ENCODE data around the gene UGT1A9.

The UGT1A9 gene

GRCh38 chr2:233764761-233765160 is 93.1 kb downstream of the UGT1A9 start:
- no peak for DNase-seq

GRCh38 chr2:233766416-233766815 is 94.7 kb downstream of the UGT1A9 start:
- no peak for DNase-seq

- no peak for DNase-seq
Measured at GRCh38 chr2:233768076-233768475, 96.4 kb downstream of the UGT1A9 start.

- no peak for DNase-seq
Measured at GRCh38 chr2:233769260-233769659, 97.6 kb downstream of the UGT1A9 start.

GRCh38 chr2:233772153-233772552 is 100.5 kb downstream of the UGT1A9 start:
- DNase-seq = no peak

GRCh38 chr2:233772583-233772982 is 100.9 kb downstream of the UGT1A9 start:
- no peak for DNase-seq

GRCh38 chr2:233773854-233774253 is 102.2 kb downstream of the UGT1A9 start:
- no peak for DNase-seq

GRCh38 chr2:233775414-233775813 is 103.7 kb downstream of the UGT1A9 start:
- DNase-seq = no peak

GRCh38 chr2:233778030-233778429 is 106.3 kb downstream of the UGT1A9 start, which contains the start of gene MROH2A:
Gene MROH2A (plus strand): TSS chr2:233778330. CDS start chr2:233779359, 1,029 bp downstream.
- DNase-seq = no peak

- no peak for DNase-seq
Measured at GRCh38 chr2:233779722-233780121, 108.0 kb downstream of the UGT1A9 start.

- no peak for DNase-seq
Measured at GRCh38 chr2:233780771-233781170, 109.1 kb downstream of the UGT1A9 start.

GRCh38 chr2:233789554-233789953 is 117.9 kb downstream of the UGT1A9 start:
- DNase-seq = no peak

GRCh38 chr2:233791151-233791882 is 119.6 kb downstream of the UGT1A9 start:
- DNase-seq = no peak

GRCh38 chr2:233791883-233792329 is 120.2 kb downstream of the UGT1A9 start:
- DNase-seq = no peak

GRCh38 chr2:233792720-233793119 is 121.0 kb downstream of the UGT1A9 start:
- DNase-seq = no peak

GRCh38 chr2:233793465-233794127 is 121.9 kb downstream of the UGT1A9 start:
- DNase-seq = no peak

GRCh38 chr2:233794128-233794658 is 122.5 kb downstream of the UGT1A9 start:
- no peak for DNase-seq

- DNase-seq = no peak
Measured at GRCh38 chr2:233795735-233796171, 124.1 kb downstream of the UGT1A9 start.

GRCh38 chr2:233796254-233796653 is 124.6 kb downstream of the UGT1A9 start:
- DNase-seq = no peak

GRCh38 chr2:233798335-233799086 is 126.8 kb downstream of the UGT1A9 start:
- no peak for DNase-seq

- DNase-seq = no peak
Measured at GRCh38 chr2:233799087-233799665, 127.5 kb downstream of the UGT1A9 start.

- no peak for DNase-seq
Measured at GRCh38 chr2:233799716-233800115, 128.0 kb downstream of the UGT1A9 start.

- DNase-seq = no peak
Measured at GRCh38 chr2:233800208-233800607, 128.5 kb downstream of the UGT1A9 start.

Data from activated T-cell treated with anti-CD3 and anti-CD28 coated beads for 4 hours (primary cell).